H1 (cell line): ENCODE data around the gene HIPK1. TPM values are rescaled to one million over a fixed set of nuclear protein-coding genes. Genes with fewer than 3 reads are reported as not detected.

Experiments
- CTCF ChIA-PET: fragments of 300-600 bp; sonication (Branson Sonifier 250); formaldehyde crosslinking; loops from one replicate; lab custom pipeline; 2021; ENCODE audit not compliant: partially characterized antibody; lab: Charles Lee
- POLR2A ChIA-PET: fragments of 300-600 bp; sonication (Branson Sonifier 250); formaldehyde crosslinking; loops from one replicate; lab custom pipeline; 2021; ENCODE audit warnings: inconsistent platforms; ENCODE audit not compliant: partially characterized antibody; lab: Charles Lee
- DNase-seq, 2 experiments: peaks; one replicate each; pipeline versions ENCODE4 v3.0.0 to v3.0.0-alpha.2; 2010 to 2022; ENCODE audit warnings: low spot score in 2 of 2, low read depth in 1 of 2, mixed read lengths in 1 of 2
- FAIRE-seq: peaks from 2 replicates; lab custom pipeline; 2011; peaks lifted over from hg19 to GRCh38; lab: Jason Lieb, UNC
- H2AFZ ChIP-seq: 2 replicates; pipeline ENCODE4 v1.8.1; 2012; ENCODE audit warnings: low read length, inconsistent platforms
- H2AK5ac ChIP-seq: 2 replicates; pipeline ENCODE4 v1.6.1; 2013; ENCODE audit warnings: low read depth, low read length
- H2BK120ac ChIP-seq: replicated peaks from 2 replicates; pipeline ENCODE3; 2013; ENCODE audit warnings: low read depth, low read length, inconsistent platforms
- H2BK12ac ChIP-seq: 2 replicates; pipeline ENCODE4 v1.6.1; 2013; ENCODE audit warnings: low read depth, low read length
- H2BK15ac ChIP-seq: 2 replicates; pipeline ENCODE4 v1.6.1; 2013; ENCODE audit warnings: low read length
- H2BK20ac ChIP-seq: 2 replicates; pipeline ENCODE4 v1.6.1; 2013; ENCODE audit warnings: low read length
- H2BK5ac ChIP-seq: 2 replicates; pipeline ENCODE4 v1.6.1; 2013; ENCODE audit warnings: low read depth, low read length
- H3K14ac ChIP-seq: 2 replicates; pipeline ENCODE4 v1.6.1; 2013; ENCODE audit warnings: inconsistent platforms; ENCODE audit not compliant: insufficient read length
- H3K18ac ChIP-seq: 2 replicates; pipeline ENCODE4 v1.6.1; 2013; ENCODE audit warnings: low read length; ENCODE audit errors: extremely low read depth
- H3K23ac ChIP-seq: 2 replicates; pipeline ENCODE4 v1.6.1; 2013; ENCODE audit warnings: inconsistent platforms; ENCODE audit not compliant: insufficient read length
- H3K23me2 ChIP-seq: 2 replicates; pipeline ENCODE4 v1.6.1; 2013; ENCODE audit warnings: low read depth, low read length
- H3K27ac ChIP-seq: 2 replicates; pipeline ENCODE4 v1.6.1; 2011; ENCODE audit warnings: low read depth, low read length, inconsistent platforms
- H3K27me3 ChIP-seq, 4 experiments: replicated peaks in 1 of 4; 1 replicate in 1 of 4; 2 replicates in 3 of 4; pipeline versions ENCODE4 v1.6.1 to v1.8.1; 2011 to 2013; ENCODE audit warnings: low read length in 3 of 4, mild to moderate bottlenecking in 3 of 4, inconsistent platforms in 2 of 4, mixed read lengths in 2 of 4, moderate library complexity in 1 of 4; ENCODE audit not compliant: control insufficient read depth in 3 of 4, insufficient read depth in 3 of 4; ENCODE audit errors: extremely low read depth in 1 of 4
- H3K36me3 ChIP-seq, 4 experiments: 2 replicates each; pipeline versions ENCODE4 v1.6.1 to v1.8.1; 2011 to 2013; ENCODE audit warnings: mild to moderate bottlenecking in 4 of 4, low read length in 3 of 4, moderate library complexity in 2 of 4, control low read depth in 1 of 4, inconsistent platforms in 1 of 4; ENCODE audit not compliant: insufficient read depth in 4 of 4, control insufficient read depth in 2 of 4
- H3K4ac ChIP-seq: replicated peaks from 2 replicates; pipeline ENCODE3; 2013; ENCODE audit warnings: low read length, low read depth, mixed read lengths, inconsistent platforms; ENCODE audit not compliant: insufficient read length
- H3K4me1 ChIP-seq, 4 experiments: replicated peaks in 1 of 4; 1 replicate in 1 of 4; 2 replicates in 3 of 4; pipeline versions ENCODE4 v1.6.1 to v1.8.1; 2011 to 2013; ENCODE audit warnings: low read length in 3 of 4, inconsistent platforms in 2 of 4, mixed read lengths in 1 of 4; ENCODE audit not compliant: insufficient read depth in 4 of 4, control insufficient read depth in 3 of 4
- H3K4me2 ChIP-seq, 2 experiments: 2 replicates each; pipeline versions ENCODE4 v1.6.1 to v1.8.1; 2011 to 2013; ENCODE audit warnings: low read depth in 2 of 2, low read length in 2 of 2, control low read depth in 1 of 2, inconsistent platforms in 1 of 2, mild to moderate bottlenecking in 1 of 2; ENCODE audit not compliant: insufficient read depth in 1 of 2
- H3K4me3 ChIP-seq, 4 experiments: fragments of 200-600, 300-600 bp in 1 of 4; sonication (generic), shearing (Covaris generic), sonication (Bioruptor Twin) in 1 of 4; 2 replicates each; pipeline versions ENCODE4 v1.5.1 to v1.8.1; 2011 to 2016; ENCODE audit warnings: low read length in 4 of 4, low read depth in 3 of 4, control low read depth in 2 of 4, inconsistent platforms in 2 of 4, mild to moderate bottlenecking in 2 of 4, mixed read lengths in 1 of 4, moderate library complexity in 1 of 4; ENCODE audit not compliant: insufficient read depth in 2 of 4; ENCODE audit errors: extremely low read depth in 1 of 4
- H3K56ac ChIP-seq: replicated peaks from 2 replicates; pipeline ENCODE3; 2013; ENCODE audit warnings: low read depth, mild to moderate bottlenecking, mixed read lengths, low read length, inconsistent platforms; ENCODE audit not compliant: insufficient read length
- H3K79me1 ChIP-seq: 2 replicates; pipeline ENCODE4 v1.6.1; 2013; ENCODE audit warnings: low read depth, low read length, control low read depth
- H3K79me2 ChIP-seq, 2 experiments: 2 replicates each; pipeline versions ENCODE4 v1.6.1 to v1.8.1; 2012 to 2013; ENCODE audit warnings: low read length in 2 of 2, mild to moderate bottlenecking in 2 of 2, inconsistent platforms in 1 of 2; ENCODE audit not compliant: insufficient read depth in 2 of 2, control insufficient read depth in 1 of 2
- H3K9ac ChIP-seq, 4 experiments: replicated peaks in 1 of 4; 1 replicate in 1 of 4; 2 replicates in 3 of 4; pipeline versions ENCODE4 v1.6.1 to v1.8.1; 2011 to 2013; ENCODE audit warnings: low read depth in 3 of 4, low read length in 3 of 4, control low read depth in 2 of 4, mild to moderate bottlenecking in 2 of 4, moderate library complexity in 2 of 4, inconsistent platforms in 1 of 4; ENCODE audit errors: extremely low read depth in 1 of 4
- H3K9me3 ChIP-seq, 2 experiments: 2 replicates each; pipeline versions ENCODE4 v1.6.1 to v1.8.1; 2012 to 2013; ENCODE audit warnings: mild to moderate bottlenecking in 2 of 2, moderate library complexity in 2 of 2, control low read depth in 1 of 2, inconsistent platforms in 1 of 2, low read depth in 1 of 2, low read length in 1 of 2, mixed read lengths in 1 of 2; ENCODE audit not compliant: insufficient read depth in 2 of 2
- H4K20me1 ChIP-seq, 2 experiments: replicated peaks in 1 of 2; 2 replicates each; pipeline versions ENCODE3 to v1.8.1; 2011 to 2013; ENCODE audit warnings: inconsistent platforms in 2 of 2, low read length in 2 of 2, mild to moderate bottlenecking in 1 of 2; ENCODE audit not compliant: insufficient read depth in 2 of 2, control insufficient read depth in 1 of 2
- H4K5ac ChIP-seq: 2 replicates; pipeline ENCODE4 v1.6.1; 2013; ENCODE audit warnings: low read length, low read depth, mixed read lengths, inconsistent platforms; ENCODE audit not compliant: insufficient read length
- H4K8ac ChIP-seq: 2 replicates; pipeline ENCODE4 v1.8.0; 2013; ENCODE audit warnings: mild to moderate bottlenecking, moderate library complexity, low read length, inconsistent platforms; ENCODE audit not compliant: insufficient read depth; ENCODE audit errors: extremely low read depth
- H4K91ac ChIP-seq: replicated peaks from 2 replicates; pipeline ENCODE3; 2013; ENCODE audit warnings: low read length, mixed read lengths, inconsistent platforms; ENCODE audit not compliant: insufficient read length
- ASH2L ChIP-seq: fragments of 200-600, 300-600 bp; sonication (generic); IDR thresholded peaks from one replicate; pipeline ENCODE4 v1.7.1; 2017; ENCODE audit warnings: low read length
- BACH1 ChIP-seq: IDR thresholded peaks from 2 replicates; pipeline ENCODE4 v1.6.1; 2012; ENCODE audit warnings: low read length, improper control_type of control experiment
- HDAC2 ChIP-seq, 2 experiments: fragments of 300-600 bp in 1 of 2; sonication (generic) in 1 of 2; IDR thresholded peaks; 2 replicates each; pipeline ENCODE4 v1.6.1; 2011 to 2012; ENCODE audit warnings: low read depth in 2 of 2, low read length in 2 of 2, mild to moderate bottlenecking in 2 of 2, moderate library complexity in 2 of 2, borderline replicate concordance in 1 of 2, inconsistent platforms in 1 of 2
- NANOG ChIP-seq: IDR thresholded peaks from 2 replicates; pipeline ENCODE4 v1.6.1; 2011; ENCODE audit warnings: low read length, low read depth, mild to moderate bottlenecking, inconsistent platforms; ENCODE audit not compliant: insufficient read depth, poor library complexity, severe bottlenecking
- RBBP5 ChIP-seq: IDR thresholded peaks from 2 replicates; pipeline ENCODE4 v1.7.1; 2012; ENCODE audit warnings: low read depth, mild to moderate bottlenecking, inconsistent platforms, low read length, moderate library complexity, borderline replicate concordance
- RNF2 ChIP-seq: fragments of 200-900, 300-1000 bp; sonication (generic); IDR thresholded peaks from 2 replicates; pipeline ENCODE4 v1.7.1; 2016; ENCODE audit warnings: borderline replicate concordance, low read depth, mild to moderate bottlenecking, antibody characterized with exemption, low read length; ENCODE audit not compliant: poor library complexity, severe bottlenecking; ENCODE audit errors: missing control alignments
- TAF1 ChIP-seq: IDR thresholded peaks from 2 replicates; pipeline ENCODE4 v1.6.1; 2011; ENCODE audit warnings: mild to moderate bottlenecking, low read depth, low read length
- WGBS, 2 experiments: shearing (Covaris generic) in 1 of 2; methylation state at CpG; one replicate each; pipeline versions ENCODE4 v1.1.6 to v1.1.7; 2013 to 2015; ENCODE audit warnings: low lambda C conversion rate in 2 of 2, mixed read lengths in 2 of 2, inconsistent platforms in 1 of 2, low coverage in 1 of 2, missing lambda C conversion rate in 1 of 2; ENCODE audit not compliant: insufficient replicate concordance in 2 of 2, insufficient coverage in 1 of 2, insufficient read length in 1 of 2; ENCODE audit errors: extremely low coverage in 1 of 2, missing lambda C conversion rate in 1 of 2; 5-methylcytosine and 5-hydroxymethylcytosine counted together
- polyA plus RNA-seq, 7 experiments: library from polyadenylated mRNA; depleted of rRNA in 3 of 7; stranded (reverse) in 5 of 7; unstranded in 2 of 7; fragments of >200 nt in 5 of 7; fragments of 200-250 nt in 2 of 7; gene quantifications; 1 replicate in 5 of 7; 2 replicates in 1 of 7; 4 replicates in 1 of 7; pipeline versions ENCODE4 v1.2.1 to v1.2.3, GENCODE V29; 2011 to 2013; ENCODE audit warnings: missing spikeins in 2 of 7, mixed read lengths in 2 of 7
- total RNA-seq: library from RNA; stranded (reverse); fragmentation: NEBNext Ultra II Directional; extraction: Animal tissue kit (Norgen Biotek cat#: 25700); gene quantifications from 2 replicates; pipeline ENCODE4 v1.2.1, GENCODE V29; 2021
- TF ChIP-seq, protein P1 (sequence below): IDR thresholded peaks from 2 replicates; pipeline ENCODE4 v1.6.1; 2012; ENCODE audit warnings: inconsistent platforms

The HIPK1 gene
- total and polyA plus RNA-seq, 2 of the 8 experiments (the other 6 are each of a cell fraction or from before 2014, with no cell fraction given) = 46.2 to 64.3 TPM

DNA sequence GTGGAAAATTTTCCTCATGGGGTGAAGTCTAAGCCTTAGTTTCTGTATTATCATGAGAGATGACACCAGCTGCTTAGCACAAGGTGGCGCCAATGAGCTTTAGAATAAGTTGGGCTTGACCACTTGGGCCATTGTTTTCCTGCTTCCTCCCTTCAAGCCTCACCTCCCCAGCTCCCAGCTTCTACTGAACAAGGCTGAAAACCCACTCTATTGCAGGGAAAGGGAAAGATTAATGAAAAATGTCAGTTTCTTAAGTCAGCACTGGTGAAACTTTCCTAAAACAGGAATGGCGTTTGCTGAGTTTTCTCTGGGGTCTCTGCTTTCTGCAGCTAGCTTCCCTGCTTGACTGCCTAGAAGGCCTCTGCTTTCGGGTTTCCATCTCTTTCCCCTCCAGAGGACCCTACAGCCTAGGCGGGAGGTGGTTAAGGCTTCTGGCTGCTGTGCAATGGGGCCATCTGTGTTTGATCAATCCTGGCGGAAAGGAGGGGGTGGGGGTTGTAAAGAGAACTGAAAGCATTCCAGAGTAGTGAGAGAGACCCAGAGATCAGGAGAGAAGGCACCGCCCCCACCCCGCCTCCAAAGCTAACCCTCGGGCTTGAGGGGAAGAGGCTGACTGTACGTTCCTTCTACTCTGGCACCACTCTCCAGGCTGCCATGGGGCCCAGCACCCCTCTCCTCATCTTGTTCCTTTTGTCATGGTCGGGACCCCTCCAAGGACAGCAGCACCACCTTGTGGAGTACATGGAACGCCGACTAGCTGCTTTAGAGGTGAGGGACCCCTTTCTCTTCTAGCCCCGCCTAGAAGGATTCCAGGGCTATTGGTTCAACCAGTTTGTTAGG lies 50.0 kb downstream of the HIPK1 start, which contains the start of gene OLFML3:
Gene OLFML3 (plus strand): TSS at position 612 of the 840 bp plus-strand sequence. CDS start 43 bp downstream, at position 655.
- H3K36me3 ChIP-seq = peaks cover 0 to 14% (median 2%) of the 10 kb centered on the region in 4 experiments; a peak in 3 of 8 replicates
- H2AK5ac ChIP-seq = peak within 1 kb of the TSS; percentile 94; the same call in 1 of the 2 replicates
- H3K27ac ChIP-seq = peak within 1 kb of the TSS; percentile 86
- peaks cover 0 to 15% of the 10 kb centered on the region in 2 experiments; a peak in 2 of 4 replicates for H3K79me2 ChIP-seq
- peak within 1 kb of the TSS; percentile 49 for H3K4ac ChIP-seq
- no peak within 1 kb of the TSS for H4K8ac ChIP-seq
- peak within 1 kb of the TSS; percentile 8 to 48 (median 20); a peak in 5 of 8 replicates for H3K4me3 ChIP-seq
- peak within 1 kb of the TSS; percentile 70 for H2BK12ac ChIP-seq
- H3K56ac ChIP-seq = peak within 1 kb of the TSS; percentile 12
- H3K9ac ChIP-seq = peak within 1 kb of the TSS in 3 of 4 experiments; percentile 4 to 63 (median 49); a peak in 5 of 7 replicates
- ChIA-PET POLR2A (interaction anchor here (0.6 to 1.7 kb wide), 8 partner anchors 9 to 367 kb away, joined by 3 to 5 read pairs (median 4); no protein-coding TSS in a partner anchor), CTCF (interaction anchor here (0.6 to 4.0 kb wide), 59 partner anchors 8 to 1456 kb away, joined by 3 to 29 read pairs (median 4); partner anchors contain the start of gene SYT6)
- H3K27me3 ChIP-seq = no peaks in the 10 kb centered on the region; a peak in 1 of 7 replicates
- WGBS, 2 experiments = 2% methylated on average over 13 of the region's 13 CpGs; no CpG with 5 or more reads in 1 of the 2 experiments
- peaks cover 6% of the 10 kb centered on the region; the same call in 1 of the 2 replicates for H3K79me1 ChIP-seq
- H2AFZ ChIP-seq = no peak within 1 kb of the TSS
- H3K9me3 ChIP-seq = no peaks in the 10 kb centered on the region
- peak within 1 kb of the TSS; percentile 87 for H2BK5ac ChIP-seq
- H2BK20ac ChIP-seq = peak within 1 kb of the TSS; percentile 92
- peak within 1 kb of the TSS; percentile 53 to 69 for H3K4me2 ChIP-seq
- FAIRE-seq (peak; percentile 55), DNase-seq (peak; percentile 84 to 85)
- H3K23me2 ChIP-seq = peaks cover 2% of the 10 kb centered on the region; the same call in 1 of the 2 replicates
- peak within 1 kb of the TSS; percentile 92 for H3K18ac ChIP-seq
- H2BK15ac ChIP-seq = no peak within 1 kb of the TSS
- peak within 1 kb of the TSS; percentile 82 for H4K91ac ChIP-seq
- H3K4me1 ChIP-seq = peaks cover 14 to 51% (median 27%) of the 10 kb centered on the region in 4 experiments
- peak within 1 kb of the TSS; percentile 32 for H4K5ac ChIP-seq
- H2BK120ac ChIP-seq = peak within 1 kb of the TSS; percentile 76
- H3K14ac ChIP-seq = no peak within 1 kb of the TSS
- no peak within 1 kb of the TSS for H3K23ac ChIP-seq
- H4K20me1 ChIP-seq = no peaks in the 10 kb centered on the region
- TF ChIP-seq ASH2L (peak; percentile 71), BACH1 (no peak), NANOG (no peak), RNF2 (no peak), TAF1 (no peak), HDAC2 (IDR thresholded peaks at IDR 0.05; ENCODE audit: borderline replicate concordance in 1 of 2, low read depth in 2 of 2, low read length in 2 of 2) (peak in 1 of 2 experiments; percentile 54; a peak in 1 of 4 replicates), RBBP5 (peak; percentile 76; the same call in 1 of the 2 replicates)
- TF ChIP-seq, protein P1, sequence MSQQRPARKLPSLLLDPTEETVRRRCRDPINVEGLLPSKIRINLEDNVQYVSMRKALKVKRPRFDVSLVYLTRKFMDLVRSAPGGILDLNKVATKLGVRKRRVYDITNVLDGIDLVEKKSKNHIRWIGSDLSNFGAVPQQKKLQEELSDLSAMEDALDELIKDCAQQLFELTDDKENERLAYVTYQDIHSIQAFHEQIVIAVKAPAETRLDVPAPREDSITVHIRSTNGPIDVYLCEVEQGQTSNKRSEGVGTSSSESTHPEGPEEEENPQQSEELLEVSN = no peak
